Measurements from ENCODE around the gene CCDC149. TPM values are rescaled to one million over a fixed set of nuclear protein-coding genes. Genes with fewer than 3 reads are reported as not detected.
"Not testable (repeated sequence)": the region's sequence is repeated elsewhere in the genome, so short reads cannot be mapped to it uniquely, and the experiment has no call there.

Gene CCDC149
- total RNA-seq, 1 experiment from 2014 or later, result 7.9 TPM

- Histone ChIP-seq H2AFZ (ENCODE audit: low read length) (no peak overlapping the region), H4K20me1 (ENCODE audit: low read length) (no peaks in the 10 kb centered on the region), H3K4me3 (ENCODE audit: low read length) (no peak overlapping the region), H3K4me1 (ENCODE audit: insufficient read depth, low read length) (peaks cover 11% of the 10 kb centered on the region), H3K9me3 (ENCODE audit: low read length) (no peaks in the 10 kb centered on the region), H3K4me2 (ENCODE audit: low read length) (no peak overlapping the region), H3K79me2 (ENCODE audit: low read length) (peaks cover 8% of the 10 kb centered on the region; the same call in 1 of the 2 replicates), H3F3A (ENCODE audit: low read length, unreplicated experiment) (no peaks in the 10 kb centered on the region), H3K36me3 (ENCODE audit: low read depth, low read length) (peaks cover 20% of the 10 kb centered on the region), H3K27ac (ENCODE audit: low read length) (no peak overlapping the region), H3K9me2 (replicated peaks; ENCODE audit: low read length) (no peaks in the 10 kb centered on the region), H3K9ac (ENCODE audit: low read length) (no peak overlapping the region), H3K27me3 (ENCODE audit: low read length) (no peaks in the 10 kb centered on the region)
- CTCF ChIA-PET, result no interaction called here
- TF ChIP-seq CTCF (conservative IDR thresholded peaks at IDR 0.05; ENCODE audit: low read depth, low read length) (no peak), EZH2 (IDR thresholded peaks at IDR 0.05; ENCODE audit: low read length, unreplicated experiment) (no peak), EZH2phosphoT487 (IDR thresholded peaks at IDR 0.05; ENCODE audit: borderline replicate concordance, low read length) (no peak)
- DNase-seq, result no peak
- ATAC-seq, result no peak
- intact Hi-C loops (cut with micrococcal nuclease), result loop anchor here (5.0 to 10.0 kb wide), 3 partner anchors 68 to 436 kb away; partner anchors contain the start of gene SOD3
- no TSS peak for BruUV-seq (replicated peaks)
- POLR2A ChIA-PET (ENCODE audit: unreplicated experiment), result no interaction called here
Observed at GRCh38 chr4:24910499-24910898, 2.3 kb downstream of the CCDC149 start.

- Histone ChIP-seq H3K36me3 (ENCODE audit: low read depth, low read length) (peaks cover 20% of the 10 kb centered on the region), H3K4me1 (ENCODE audit: insufficient read depth, low read length) (peaks cover 11% of the 10 kb centered on the region)
- H3K4me2 ChIP-seq (ENCODE audit: low read length); ATAC-seq; DNase-seq; H3K4me3 ChIP-seq (ENCODE audit: low read length); H3K9ac ChIP-seq (ENCODE audit: low read length); H3K9me3 ChIP-seq (ENCODE audit: low read length); H3K9me2 ChIP-seq (replicated peaks; ENCODE audit: low read length); H3K27ac ChIP-seq (ENCODE audit: low read length); H3K27me3 ChIP-seq (ENCODE audit: low read length); H3K79me2 ChIP-seq (ENCODE audit: low read length); H3F3A ChIP-seq (ENCODE audit: low read length, unreplicated experiment); BruUV-seq (replicated peaks); POLR2A ChIA-PET (ENCODE audit: unreplicated experiment); H2AFZ ChIP-seq (ENCODE audit: low read length); CTCF ChIA-PET; H4K20me1 ChIP-seq (ENCODE audit: low read length): not testable (repeated sequence)
- intact Hi-C loops (cut with micrococcal nuclease), result loop anchor here (5.0 to 10.0 kb wide), 3 partner anchors 67 to 435 kb away; partner anchors contain the start of gene SOD3
Observed at GRCh38 chr4:24909606-24910005, 3.2 kb downstream of the CCDC149 start.

- DNase-seq (no peak), ATAC-seq (no peak)
- H3F3A ChIP-seq (ENCODE audit: low read length, unreplicated experiment), result no peaks in the 10 kb centered on the region
- no peak for TF ChIP-seq CTCF (conservative IDR thresholded peaks at IDR 0.05; ENCODE audit: low read depth, low read length)
- H3K79me2 ChIP-seq (ENCODE audit: low read length), result no peaks in the 10 kb centered on the region
- no peak overlapping the region for H3K4me2 ChIP-seq (ENCODE audit: low read length)
- H3K27me3 ChIP-seq (ENCODE audit: low read length), result no peaks in the 10 kb centered on the region
- no peak overlapping the region for H3K4me3 ChIP-seq (ENCODE audit: low read length)
- ChIA-PET POLR2A (ENCODE audit: unreplicated experiment) (no interaction called here), CTCF (no interaction called here)
- no peaks in the 10 kb centered on the region for H3K4me1 ChIP-seq (ENCODE audit: insufficient read depth, low read length)
- H2AFZ ChIP-seq (ENCODE audit: low read length), result no peak overlapping the region
- BruUV-seq (replicated peaks), result no TSS peak
- H3K9ac ChIP-seq (ENCODE audit: low read length), result no peak overlapping the region
- no peaks in the 10 kb centered on the region for H3K9me2 ChIP-seq (replicated peaks; ENCODE audit: low read length)
- no peaks in the 10 kb centered on the region for H3K9me3 ChIP-seq (ENCODE audit: low read length)
- intact Hi-C loops (cut with micrococcal nuclease), result no loop called here
- H3K27ac ChIP-seq (ENCODE audit: low read length), result no peak overlapping the region
- H3K36me3 ChIP-seq (ENCODE audit: low read depth, low read length), result no peaks in the 10 kb centered on the region
- no peaks in the 10 kb centered on the region for H4K20me1 ChIP-seq (ENCODE audit: low read length)
Observed at GRCh38 chr4:24897639-24898038, 15.2 kb downstream of the CCDC149 start.
